Neural cell (in vitro differentiated cells): Measurements from ENCODE around the gene MRPL10.

Experiments used
- EP300 ChIP-seq: fragments of 450-650 bp; conservative IDR thresholded peaks from 2 replicates; pipeline ENCODE4 v1.6.1; 2014; ENCODE audit warnings: antibody characterized with exemption, mild to moderate bottlenecking, moderate library complexity; ENCODE audit not compliant: poor library complexity, severe bottlenecking
- EZH2 ChIP-seq: fragments of 200-600, 300-800 bp; shearing (Covaris generic), sonication (generic); IDR thresholded peaks from 2 replicates; pipeline ENCODE4 v1.6.1; 2014; ENCODE audit warnings: antibody characterized with exemption, low read length, borderline replicate concordance, mild to moderate bottlenecking; ENCODE audit not compliant: insufficient read depth, poor library complexity, severe bottlenecking
- MXI1 ChIP-seq: fragments of 450-650 bp; conservative IDR thresholded peaks from 2 replicates; pipeline ENCODE4 v1.6.1; 2014; ENCODE audit warnings: antibody characterized with exemption, mild to moderate bottlenecking; ENCODE audit not compliant: poor library complexity, severe bottlenecking
- POLR2AphosphoS5 ChIP-seq: IDR thresholded peaks from 2 replicates; pipeline ENCODE4 v1.6.1; 2012
- REST ChIP-seq: IDR thresholded peaks from 2 replicates; pipeline ENCODE4 v1.6.1; 2012; ENCODE audit warnings: borderline replicate concordance
- SMC3 ChIP-seq: fragments of 450-650 bp; conservative IDR thresholded peaks from 2 replicates; pipeline ENCODE4 v1.6.1; 2014; ENCODE audit warnings: antibody characterized with exemption, mild to moderate bottlenecking, moderate library complexity; ENCODE audit not compliant: poor library complexity
- TAF1 ChIP-seq: IDR thresholded peaks from 2 replicates; pipeline ENCODE4 v1.6.1; 2012; ENCODE audit warnings: low read depth
- TF ChIP-seq, protein P1 (sequence below): fragments of 450-650 bp; IDR thresholded peaks from 2 replicates; pipeline ENCODE4 v1.5.1; 2014; ENCODE audit warnings: antibody characterized with exemption, mild to moderate bottlenecking, moderate library complexity; ENCODE audit not compliant: poor library complexity, severe bottlenecking

DNA sequence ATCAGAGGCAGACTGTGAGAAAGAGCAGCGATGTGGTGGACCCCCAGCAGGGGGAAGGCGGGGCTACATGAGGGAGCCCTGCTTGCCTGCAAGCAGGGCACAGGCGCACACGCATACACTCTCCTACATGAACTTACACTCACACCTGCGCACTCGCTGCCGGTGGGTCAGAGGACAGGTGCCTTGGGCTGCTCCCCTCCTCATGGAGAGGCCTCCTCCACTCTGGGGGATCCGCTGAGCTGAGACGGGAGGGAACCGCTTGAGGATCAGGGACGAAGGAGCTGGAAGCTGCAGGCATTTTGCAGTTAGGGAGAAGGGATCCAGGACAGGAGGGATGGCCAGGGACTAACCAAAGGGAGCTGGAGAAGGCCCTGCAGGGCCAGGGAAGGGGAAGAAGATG lies 23.9 kb downstream of the MRPL10 start:
- no peak for TF ChIP-seq EZH2
- TF ChIP-seq, protein P1, sequence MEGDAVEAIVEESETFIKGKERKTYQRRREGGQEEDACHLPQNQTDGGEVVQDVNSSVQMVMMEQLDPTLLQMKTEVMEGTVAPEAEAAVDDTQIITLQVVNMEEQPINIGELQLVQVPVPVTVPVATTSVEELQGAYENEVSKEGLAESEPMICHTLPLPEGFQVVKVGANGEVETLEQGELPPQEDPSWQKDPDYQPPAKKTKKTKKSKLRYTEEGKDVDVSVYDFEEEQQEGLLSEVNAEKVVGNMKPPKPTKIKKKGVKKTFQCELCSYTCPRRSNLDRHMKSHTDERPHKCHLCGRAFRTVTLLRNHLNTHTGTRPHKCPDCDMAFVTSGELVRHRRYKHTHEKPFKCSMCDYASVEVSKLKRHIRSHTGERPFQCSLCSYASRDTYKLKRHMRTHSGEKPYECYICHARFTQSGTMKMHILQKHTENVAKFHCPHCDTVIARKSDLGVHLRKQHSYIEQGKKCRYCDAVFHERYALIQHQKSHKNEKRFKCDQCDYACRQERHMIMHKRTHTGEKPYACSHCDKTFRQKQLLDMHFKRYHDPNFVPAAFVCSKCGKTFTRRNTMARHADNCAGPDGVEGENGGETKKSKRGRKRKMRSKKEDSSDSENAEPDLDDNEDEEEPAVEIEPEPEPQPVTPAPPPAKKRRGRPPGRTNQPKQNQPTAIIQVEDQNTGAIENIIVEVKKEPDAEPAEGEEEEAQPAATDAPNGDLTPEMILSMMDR = no peak
- TF ChIP-seq TAF1 = no peak
- no peak for TF ChIP-seq EP300
- TF ChIP-seq MXI1 = no peak
- TF ChIP-seq POLR2AphosphoS5 = no peak
- TF ChIP-seq REST = no peak
- no peak for TF ChIP-seq SMC3
